Chondrocyte (in vitro differentiated cells): Measurements from ENCODE around the gene POLR1H. TPM values are rescaled to one million over a fixed set of nuclear protein-coding genes. Genes with fewer than 3 reads are reported as not detected.

Source experiments
- DNase-seq: peaks from one replicate; pipeline ENCODE4 v3.0.0; 2021; ENCODE audit warnings: mixed read lengths, low spot score
- H3K27ac Mint-ChIP-seq: one replicate; pipeline ENCODE4 v1.8.0; 2021; ENCODE audit warnings: mild to moderate bottlenecking, moderate library complexity, mixed read lengths; ENCODE audit not compliant: unreplicated experiment
- H3K27me3 Mint-ChIP-seq: 2 replicates; pipeline ENCODE4 v1.8.0; 2021; ENCODE audit warnings: low read depth, mixed read lengths
- H3K36me3 Mint-ChIP-seq: 2 replicates; pipeline ENCODE4 v1.8.0; 2021; ENCODE audit warnings: low read depth, mixed read lengths
- H3K4me1 Mint-ChIP-seq: 2 replicates; pipeline ENCODE4 v1.8.0; 2021; ENCODE audit warnings: low read depth, mild to moderate bottlenecking, mixed read lengths
- H3K4me3 Mint-ChIP-seq: one replicate; pipeline ENCODE4 v1.8.0; 2021; ENCODE audit warnings: mild to moderate bottlenecking, moderate library complexity, mixed read lengths; ENCODE audit not compliant: unreplicated experiment
- H3K9me3 Mint-ChIP-seq: 2 replicates; pipeline ENCODE4 v1.8.0; 2021; ENCODE audit warnings: low read depth, mixed read lengths
- total RNA-seq: library from RNA; stranded (reverse); gene quantifications from 3 replicates; pipeline ENCODE4 v1.2.1, GENCODE V29; 2021
- TF ChIP-seq, protein P1 (sequence below): fragments of 200-600 bp; sonication (generic); IDR thresholded peaks from 2 replicates; pipeline ENCODE4 v1.5.0; 2021; ENCODE audit warnings: antibody characterized with exemption, mild to moderate bottlenecking, moderate library complexity

The POLR1H gene
- total RNA-seq, 1 donor from 2014 or later = 15.2 TPM

DNA sequence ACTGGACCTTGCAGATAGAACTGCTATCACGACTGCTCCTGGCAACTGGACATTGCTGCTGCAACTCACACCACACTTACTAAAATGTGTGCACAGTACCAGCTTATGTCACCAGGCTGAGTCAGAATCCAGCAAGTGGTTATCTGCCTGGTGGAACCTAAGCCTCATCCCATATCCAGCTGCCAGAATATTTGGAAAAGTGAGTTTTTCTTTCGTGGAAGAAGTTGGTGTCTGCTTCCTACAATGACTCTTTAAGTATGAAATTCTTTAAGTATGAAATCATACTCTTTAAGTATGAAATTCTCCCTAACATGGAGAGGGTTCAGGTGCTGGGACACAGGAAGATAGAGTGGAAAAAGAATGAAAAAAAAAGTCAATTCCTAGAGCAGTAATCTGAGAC lies 16.4 kb upstream of the POLR1H start:
- peaks cover 23% of the 10 kb centered on the region for H3K4me1 Mint-ChIP-seq
- H3K36me3 Mint-ChIP-seq = no peaks in the 10 kb centered on the region
- no peaks in the 10 kb centered on the region for H3K9me3 Mint-ChIP-seq
- no peak overlapping the region for H3K4me3 Mint-ChIP-seq
- TF ChIP-seq, protein P1, sequence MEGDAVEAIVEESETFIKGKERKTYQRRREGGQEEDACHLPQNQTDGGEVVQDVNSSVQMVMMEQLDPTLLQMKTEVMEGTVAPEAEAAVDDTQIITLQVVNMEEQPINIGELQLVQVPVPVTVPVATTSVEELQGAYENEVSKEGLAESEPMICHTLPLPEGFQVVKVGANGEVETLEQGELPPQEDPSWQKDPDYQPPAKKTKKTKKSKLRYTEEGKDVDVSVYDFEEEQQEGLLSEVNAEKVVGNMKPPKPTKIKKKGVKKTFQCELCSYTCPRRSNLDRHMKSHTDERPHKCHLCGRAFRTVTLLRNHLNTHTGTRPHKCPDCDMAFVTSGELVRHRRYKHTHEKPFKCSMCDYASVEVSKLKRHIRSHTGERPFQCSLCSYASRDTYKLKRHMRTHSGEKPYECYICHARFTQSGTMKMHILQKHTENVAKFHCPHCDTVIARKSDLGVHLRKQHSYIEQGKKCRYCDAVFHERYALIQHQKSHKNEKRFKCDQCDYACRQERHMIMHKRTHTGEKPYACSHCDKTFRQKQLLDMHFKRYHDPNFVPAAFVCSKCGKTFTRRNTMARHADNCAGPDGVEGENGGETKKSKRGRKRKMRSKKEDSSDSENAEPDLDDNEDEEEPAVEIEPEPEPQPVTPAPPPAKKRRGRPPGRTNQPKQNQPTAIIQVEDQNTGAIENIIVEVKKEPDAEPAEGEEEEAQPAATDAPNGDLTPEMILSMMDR = no peak
- H3K27me3 Mint-ChIP-seq = no peaks in the 10 kb centered on the region
- peak overlapping the region; percentile 30 for H3K27ac Mint-ChIP-seq
- DNase-seq = no peak

DNA sequence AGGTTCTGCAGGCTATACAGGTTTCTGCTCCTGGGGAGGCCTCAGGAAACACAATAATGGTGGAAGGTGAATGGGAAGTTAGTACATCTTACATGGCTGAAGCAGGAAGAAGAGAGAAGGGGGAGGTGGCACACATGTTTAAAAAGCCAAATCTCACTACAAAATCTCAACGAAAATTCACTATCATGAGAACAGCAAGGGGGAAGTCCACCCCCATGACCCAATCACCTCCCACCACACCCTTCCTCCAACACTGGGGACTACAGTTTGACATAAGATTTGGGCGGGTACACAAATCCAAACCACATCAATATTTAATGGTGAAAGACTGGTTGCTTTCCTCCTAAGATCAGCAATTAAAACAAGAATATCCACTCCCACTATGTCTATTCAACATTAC lies 13.8 kb upstream of the POLR1H start:
- TF ChIP-seq, protein P1 = no peak
- Mint-ChIP-seq H3K27me3 (no peaks in the 10 kb centered on the region), H3K27ac (no peak overlapping the region), H3K36me3 (no peaks in the 10 kb centered on the region), H3K9me3 (no peaks in the 10 kb centered on the region), H3K4me1 (peaks cover 23% of the 10 kb centered on the region), H3K4me3 (no peak overlapping the region)
- no peak for DNase-seq

DNA sequence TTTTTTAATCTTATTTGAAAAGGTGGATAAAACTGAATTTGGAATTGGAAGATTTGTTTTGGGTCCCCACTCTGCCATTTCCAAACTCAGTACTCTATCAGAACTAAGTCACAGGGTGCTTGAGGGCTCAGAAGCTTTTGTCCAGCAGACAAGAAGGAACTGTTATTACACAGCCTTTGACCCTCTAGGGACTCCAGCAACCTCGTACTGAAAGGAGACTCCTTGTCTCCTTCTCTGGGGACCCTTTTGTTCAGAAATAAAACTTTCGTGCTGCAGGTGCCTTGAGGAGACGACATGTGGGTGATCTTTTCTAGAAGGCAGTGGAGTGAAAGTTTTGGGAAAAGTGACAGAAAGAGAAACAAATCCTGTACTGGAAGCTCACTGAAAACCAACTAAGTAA lies 7.4 kb upstream of the POLR1H start:
- no peaks in the 10 kb centered on the region for H3K27me3 Mint-ChIP-seq
- TF ChIP-seq, protein P1 = no peak
- H3K4me3 Mint-ChIP-seq = no peak overlapping the region
- H3K36me3 Mint-ChIP-seq = peaks cover 3% of the 10 kb centered on the region
- DNase-seq = no peak
- no peaks in the 10 kb centered on the region for H3K9me3 Mint-ChIP-seq
- H3K4me1 Mint-ChIP-seq = no peaks in the 10 kb centered on the region
- H3K27ac Mint-ChIP-seq = no peak overlapping the region

DNA sequence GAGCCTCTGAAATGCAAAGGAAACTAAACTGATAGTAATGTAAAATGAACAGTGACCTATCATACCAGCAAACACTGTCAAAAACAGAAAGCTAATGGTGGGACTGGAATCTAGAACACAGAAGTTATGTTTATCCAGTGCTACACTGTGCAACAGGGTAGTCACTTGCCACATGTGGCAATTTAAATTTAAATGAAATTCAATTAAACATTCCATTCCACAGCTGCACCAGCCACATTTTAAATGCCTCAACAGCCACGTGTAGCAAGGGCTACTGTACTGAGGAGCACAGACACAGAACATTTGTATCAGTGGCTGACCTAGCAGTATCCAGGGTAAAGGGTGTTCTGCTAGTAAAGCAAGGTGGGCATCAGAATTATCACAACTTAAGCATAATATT lies 5.6 kb upstream of the POLR1H start:
- H3K27ac Mint-ChIP-seq = no peak overlapping the region

DNA sequence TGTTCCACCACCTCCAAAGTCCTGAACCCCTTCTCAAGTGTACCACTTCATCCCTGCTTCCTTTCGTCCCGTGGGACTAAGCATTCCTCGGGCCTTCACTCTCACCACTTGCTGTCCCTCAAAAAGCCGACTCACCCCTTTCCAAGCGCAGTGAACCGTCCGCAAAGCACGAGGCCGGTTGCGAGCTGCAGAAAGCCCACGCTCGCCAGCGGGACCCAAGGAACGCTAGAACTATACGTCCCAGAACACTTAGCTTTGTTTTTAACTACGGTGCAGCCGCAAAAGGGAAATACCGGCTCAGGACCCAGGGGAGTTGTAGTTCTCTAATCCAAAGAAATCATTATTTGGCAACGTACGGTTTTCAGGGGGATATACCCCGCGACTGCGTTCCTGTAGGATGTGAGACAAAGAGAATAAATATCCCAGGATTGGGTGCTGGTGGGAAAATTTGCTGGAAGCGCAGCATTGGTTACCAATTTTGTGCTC lies 416 bp upstream of the POLR1H start:
- peak overlapping the region; percentile 97 for H3K27ac Mint-ChIP-seq
- DNase-seq = no peak
- H3K4me3 Mint-ChIP-seq = peak overlapping the region; percentile 98
- H3K36me3 Mint-ChIP-seq = peaks cover 5% of the 10 kb centered on the region
- peaks cover 30% of the 10 kb centered on the region for H3K4me1 Mint-ChIP-seq
- H3K9me3 Mint-ChIP-seq = no peaks in the 10 kb centered on the region
- TF ChIP-seq, protein P1 = no peak
- H3K27me3 Mint-ChIP-seq = no peaks in the 10 kb centered on the region

More for the DNA sequence above, 5.6 kb upstream of the POLR1H start:
- Mint-ChIP-seq H3K4me1 (peaks cover 11% of the 10 kb centered on the region), H3K9me3 (no peaks in the 10 kb centered on the region), H3K4me3 (no peak overlapping the region), H3K27me3 (no peaks in the 10 kb centered on the region), H3K36me3 (peaks cover 3% of the 10 kb centered on the region)
- no peak for DNase-seq
- TF ChIP-seq, protein P1 = no peak
